Lower lobe of right lung (tissue), 2 donors: Measurements from ENCODE around the gene GRIA2. TPM values are rescaled to one million over a fixed set of nuclear protein-coding genes. Genes with fewer than 3 reads are reported as not detected.
"Not testable (repeated sequence)": the region's sequence is repeated elsewhere in the genome, so short reads cannot be mapped to it uniquely, and the experiment has no call there.

ENCODE experiments used
- ATAC-seq, 2 donors: fragments of 200-7000 bp; cut with Tn5 transposase; one replicate each; pipeline ENCODE4 v1.9.1; 2020 to 2022; ENCODE audit warnings: mild to moderate bottlenecking in 2 of 2, moderate library complexity in 2 of 2
- DNase-seq: peaks from one replicate; pipeline ENCODE4 v3.0.0-alpha.2; 2020
- H3K27ac ChIP-seq: fragments of 200-600 bp; one replicate; pipeline ENCODE4 v1.8.0; 2022
- H3K27me3 ChIP-seq: fragments of 200-600 bp; one replicate; pipeline ENCODE4 v1.8.0; 2022; ENCODE audit warnings: low read depth
- H3K36me3 ChIP-seq: fragments of 200-600 bp; one replicate; pipeline ENCODE4 v1.8.0; 2022; ENCODE audit warnings: mild to moderate bottlenecking
- H3K4me1 ChIP-seq: fragments of 200-600 bp; one replicate; pipeline ENCODE4 v1.8.0; 2022
- H3K4me3 ChIP-seq: fragments of 200-600 bp; one replicate; pipeline ENCODE4 v1.8.0; 2022; ENCODE audit warnings: mild to moderate bottlenecking
- H3K9me3 ChIP-seq: fragments of 200-600 bp; one replicate; pipeline ENCODE4 v1.8.0; 2022
- CTCF ChIP-seq: fragments of 200-600 bp; IDR thresholded peaks from one replicate; pipeline ENCODE4 v1.8.0; 2022; ENCODE audit warnings: antibody characterized with exemption, mild to moderate bottlenecking
- intact Hi-C: fragments of 100-400 bp; cut with DNase I; formaldehyde crosslinking; loops from one replicate; pipeline ENCODE4 v1.11.0; 2022
- total RNA-seq: library from RNA; stranded (reverse); fragmentation: NEBNext Ultra II Directional; extraction: Animal tissue kit (Norgen Biotek cat#: 25700); gene quantifications from one replicate; pipeline ENCODE4 v1.2.1, GENCODE V29; 2021
- donor health status: DM: no; HTN: yes; CAD: no; lungs with severe emphysema.

Gene GRIA2
- total RNA-seq, 1 donor from 2014 or later: not detected

GRCh38 chr4:157246964-157247363, 26.4 kb downstream of the GRIA2 start:
- H3K9me3 ChIP-seq: no peaks in the 10 kb centered on the region
- no peaks in the 10 kb centered on the region for H3K36me3 ChIP-seq
- H3K27me3 ChIP-seq: no peaks in the 10 kb centered on the region
- ATAC-seq (no peak), DNase-seq (no peak)
- intact Hi-C loops: no loop called here
- H3K4me1 ChIP-seq: no peaks in the 10 kb centered on the region
- no peak for TF ChIP-seq CTCF
- H3K27ac ChIP-seq: no peak overlapping the region
- no peak overlapping the region for H3K4me3 ChIP-seq

- ATAC-seq, H3K36me3 ChIP-seq, H3K4me3 ChIP-seq, H3K27me3 ChIP-seq, intact Hi-C loops, H3K27ac ChIP-seq, H3K4me1 ChIP-seq, DNase-seq: not testable (repeated sequence)
- peaks cover 10% of the 10 kb centered on the region for H3K9me3 ChIP-seq
Observed at GRCh38 chr4:157258165-157258564, 37.6 kb downstream of the GRIA2 start.

- ATAC-seq: no peak
- TF ChIP-seq CTCF: no peak
- Histone ChIP-seq H3K27me3 (no peaks in the 10 kb centered on the region), H3K4me3 (no peak overlapping the region), H3K36me3 (no peaks in the 10 kb centered on the region), H3K4me1 (no peaks in the 10 kb centered on the region), H3K9me3 (no peaks in the 10 kb centered on the region), H3K27ac (no peak overlapping the region)
- no peak for DNase-seq
- intact Hi-C loops: no loop called here
Observed at GRCh38 chr4:157265281-157265680, 44.8 kb downstream of the GRIA2 start.

- Histone ChIP-seq H3K9me3 (no peaks in the 10 kb centered on the region), H3K27me3 (no peaks in the 10 kb centered on the region), H3K4me3 (no peak overlapping the region), H3K27ac (no peak overlapping the region), H3K36me3 (no peaks in the 10 kb centered on the region), H3K4me1 (no peaks in the 10 kb centered on the region)
- intact Hi-C loops: no loop called here
- ATAC-seq (no peak), DNase-seq (no peak)
- TF ChIP-seq CTCF: no peak
Observed at GRCh38 chr4:157270108-157270507, 49.6 kb downstream of the GRIA2 start.

GRCh38 chr4:157270552-157270951, 50.0 kb downstream of the GRIA2 start:
- no peak for TF ChIP-seq CTCF
- Histone ChIP-seq H3K27me3 (no peaks in the 10 kb centered on the region), H3K27ac (no peak overlapping the region), H3K4me3 (no peak overlapping the region), H3K9me3 (no peaks in the 10 kb centered on the region), H3K36me3 (no peaks in the 10 kb centered on the region), H3K4me1 (no peaks in the 10 kb centered on the region)
- no peak for DNase-seq
- intact Hi-C loops: no loop called here
- ATAC-seq: no peak

GRCh38 chr4:157271166-157271869, 50.8 kb downstream of the GRIA2 start:
- no peak overlapping the region for H3K4me3 ChIP-seq

More at GRCh38 chr4:157271166-157271869, 50.8 kb downstream of the GRIA2 start:
- no peak for ATAC-seq
- Histone ChIP-seq H3K4me1 (no peaks in the 10 kb centered on the region), H3K27me3 (no peaks in the 10 kb centered on the region), H3K36me3 (no peaks in the 10 kb centered on the region), H3K9me3 (no peaks in the 10 kb centered on the region), H3K27ac (no peak overlapping the region)
- DNase-seq: no peak
- TF ChIP-seq CTCF: no peak
- intact Hi-C loops: no loop called here
